GM23248 (cell line): ENCODE measurements around the gene MYG1. TPM values are rescaled to one million over a fixed set of nuclear protein-coding genes. Genes with fewer than 3 reads are reported as not detected.

Source experiments
- DNase-seq: peaks from one replicate; pipeline ENCODE4 v3.0.0-alpha.2; 2015
- H2AFZ ChIP-seq: fragments of 200-600 bp; sonication (generic); 2 replicates; pipeline ENCODE4 v1.6.1; 2016; ENCODE audit warnings: antibody characterized with exemption
- H3F3A ChIP-seq: fragments of 200-600 bp; sonication (generic); 2 replicates; pipeline ENCODE4 v1.6.1; 2016; ENCODE audit warnings: mild to moderate bottlenecking, antibody characterized with exemption, mixed run types; ENCODE audit not compliant: insufficient read depth
- H3K27ac ChIP-seq: fragments of 200-600 bp; sonication (generic); 2 replicates; pipeline ENCODE4 v1.5.1; 2016; ENCODE audit warnings: mild to moderate bottlenecking
- H3K27me3 ChIP-seq: fragments of 200-600 bp; sonication (generic); replicated peaks from 2 replicates; pipeline ENCODE4 v1.6.1; 2016; ENCODE audit warnings: mild to moderate bottlenecking; ENCODE audit not compliant: insufficient read depth
- H3K36me3 ChIP-seq: fragments of 200-600 bp; sonication (generic); 2 replicates; pipeline ENCODE4 v1.6.1; 2016; ENCODE audit warnings: low read depth, mild to moderate bottlenecking
- H3K4me1 ChIP-seq: fragments of 200-600 bp; sonication (generic); 2 replicates; pipeline ENCODE4 v1.6.1; 2016; ENCODE audit warnings: mild to moderate bottlenecking; ENCODE audit not compliant: insufficient read depth
- H3K4me2 ChIP-seq: fragments of 200-600 bp; sonication (generic); one replicate; pipeline ENCODE4 v1.6.1; 2016; ENCODE audit warnings: mild to moderate bottlenecking; ENCODE audit not compliant: unreplicated experiment
- H3K4me3 ChIP-seq: fragments of 200-600 bp; sonication (generic); 2 replicates; pipeline ENCODE4 v1.5.1; 2016; ENCODE audit warnings: mild to moderate bottlenecking
- H3K79me2 ChIP-seq: fragments of 200-600 bp; sonication (generic); 2 replicates; pipeline ENCODE4 v1.6.1; 2016; ENCODE audit warnings: mild to moderate bottlenecking; ENCODE audit not compliant: insufficient read depth
- H3K9ac ChIP-seq: fragments of 200-600 bp; sonication (generic); 2 replicates; pipeline ENCODE4 v1.6.1; 2016; ENCODE audit warnings: mild to moderate bottlenecking
- H3K9me2 ChIP-seq: fragments of 200-600 bp; sonication (generic); 2 replicates; pipeline ENCODE4 v1.6.1; 2016; ENCODE audit warnings: mixed run types, mild to moderate bottlenecking, moderate library complexity; ENCODE audit not compliant: insufficient read depth
- H3K9me3 ChIP-seq: fragments of 200-600 bp; sonication (generic); one replicate; pipeline ENCODE4 v1.6.1; 2017; ENCODE audit warnings: low read depth
- H4K20me1 ChIP-seq: fragments of 200-600 bp; sonication (generic); 2 replicates; pipeline ENCODE4 v1.6.0; 2016; ENCODE audit not compliant: insufficient read depth
- EZH2 ChIP-seq: fragments of 200-600 bp; sonication (generic); IDR thresholded peaks from 2 replicates; pipeline ENCODE4 v1.6.1; 2018; ENCODE audit warnings: antibody characterized with exemption, mild to moderate bottlenecking; ENCODE audit not compliant: insufficient read depth, poor library complexity, severe bottlenecking
- EZH2phosphoT487 ChIP-seq: fragments of 200-600 bp; sonication (generic); IDR thresholded peaks from 2 replicates; pipeline ENCODE4 v1.6.1; 2018; ENCODE audit warnings: antibody characterized with exemption, moderate library complexity, mild to moderate bottlenecking, low read depth; ENCODE audit not compliant: insufficient read depth
- WGBS, 2 experiments: methylation state at CpG; one replicate each; pipeline ENCODE4 v1.1.6; 2015 to 2017; ENCODE audit warnings: low lambda C conversion rate in 2 of 2, low coverage in 1 of 2; ENCODE audit errors: missing lambda C conversion rate in 2 of 2; 5-methylcytosine and 5-hydroxymethylcytosine counted together
- in situ Hi-C: fragments of 300-500 bp; cut with MboI; formaldehyde crosslinking; loops from 2 replicates; pipeline ENCODE4 v1.15.0; 2020
- polyA plus RNA-seq: library from polyadenylated mRNA; unstranded; fragments of >200 nt; fragmentation: Nextera tagmentation; extraction: Ambion mirVana; gene quantifications from 2 replicates; pipeline ENCODE4 v1.2.1, GENCODE V29; 2016
- total RNA-seq: library from RNA; depleted of rRNA; stranded (reverse); fragments of >200 nt; shearing (Covaris generic); gene quantifications from 2 replicates; pipeline ENCODE4 v1.2.3, GENCODE V29; 2014

MYG1 gene
- total and polyA plus RNA-seq, 2 experiments from 2014 or later: 39.6 to 47.8 TPM

GRCh38 chr12:53332744-53333143 is 33.2 kb downstream of the MYG1 start:
- Histone ChIP-seq H3K27ac (no peak overlapping the region), H4K20me1 (no peaks in the 10 kb centered on the region), H3F3A (no peaks in the 10 kb centered on the region), H3K9me3 (no peaks in the 10 kb centered on the region), H3K4me3 (no peak overlapping the region), H3K79me2 (no peaks in the 10 kb centered on the region), H3K4me1 (no peaks in the 10 kb centered on the region), H2AFZ (no peak overlapping the region), H3K4me2 (no peak overlapping the region), H3K9ac (no peak overlapping the region), H3K27me3 (peaks cover 16% of the 10 kb centered on the region), H3K36me3 (no peaks in the 10 kb centered on the region), H3K9me2 (no peaks in the 10 kb centered on the region)
- no peak for TF ChIP-seq EZH2phosphoT487
- TF ChIP-seq EZH2: no peak
- DNase-seq: no peak
- in situ Hi-C loops: no loop called here
- 56 to 62% methylated on average over 14 to 15 of the region's 15 CpGs for WGBS, 2 experiments

- no peak for TF ChIP-seq EZH2phosphoT487
- TF ChIP-seq EZH2: no peak
- H3K9me3 ChIP-seq: no peaks in the 10 kb centered on the region
- in situ Hi-C loops: no loop called here
- WGBS, 2 experiments: 76 to 89% methylated on average over 3 to 4 of the region's 4 CpGs
- H3F3A ChIP-seq: no peaks in the 10 kb centered on the region
- H3K79me2 ChIP-seq: no peaks in the 10 kb centered on the region
- peaks cover 20% of the 10 kb centered on the region for H3K27me3 ChIP-seq
- H3K4me3 ChIP-seq: no peak overlapping the region
- no peaks in the 10 kb centered on the region for H3K4me1 ChIP-seq
- no peak overlapping the region for H3K27ac ChIP-seq
- no peaks in the 10 kb centered on the region for H3K36me3 ChIP-seq
- H3K4me2 ChIP-seq: no peak overlapping the region
- no peak overlapping the region for H3K9ac ChIP-seq
- no peak overlapping the region for H2AFZ ChIP-seq
- DNase-seq: no peak
- no peaks in the 10 kb centered on the region for H3K9me2 ChIP-seq
- H4K20me1 ChIP-seq: no peaks in the 10 kb centered on the region
These were observed 33.8 kb downstream of the MYG1 start for GRCh38 chr12:53333289-53333688.

- Histone ChIP-seq H3K36me3 (no peaks in the 10 kb centered on the region), H3K4me2 (no peak overlapping the region), H3F3A (no peaks in the 10 kb centered on the region), H3K9me3 (no peaks in the 10 kb centered on the region), H3K4me1 (no peaks in the 10 kb centered on the region), H3K27ac (no peak overlapping the region), H3K9ac (no peak overlapping the region), H4K20me1 (no peaks in the 10 kb centered on the region), H2AFZ (no peak overlapping the region), H3K9me2 (no peaks in the 10 kb centered on the region), H3K4me3 (no peak overlapping the region), H3K27me3 (peaks cover 22% of the 10 kb centered on the region), H3K79me2 (no peaks in the 10 kb centered on the region)
- TF ChIP-seq EZH2 (no peak), EZH2phosphoT487 (no peak)
- in situ Hi-C loops: no loop called here
- WGBS, 2 experiments: 42 to 47% methylated on average over 7 of the region's 7 CpGs
- DNase-seq: no peak
These were observed 34.4 kb downstream of the MYG1 start for GRCh38 chr12:53333845-53334244.

- no peaks in the 10 kb centered on the region for H3F3A ChIP-seq
- 73 to 79% methylated on average over 8 of the region's 8 CpGs for WGBS, 2 experiments
- H3K27ac ChIP-seq: no peak overlapping the region
- H3K79me2 ChIP-seq: no peaks in the 10 kb centered on the region
- no peak overlapping the region for H3K9ac ChIP-seq
- no peak overlapping the region for H3K4me3 ChIP-seq
- in situ Hi-C loops: no loop called here
- H3K4me1 ChIP-seq: no peaks in the 10 kb centered on the region
- H4K20me1 ChIP-seq: no peaks in the 10 kb centered on the region
- H2AFZ ChIP-seq: no peak overlapping the region
- H3K4me2 ChIP-seq: no peak overlapping the region
- no peaks in the 10 kb centered on the region for H3K9me3 ChIP-seq
- DNase-seq: no peak
- H3K9me2 ChIP-seq: no peaks in the 10 kb centered on the region
- H3K36me3 ChIP-seq: no peaks in the 10 kb centered on the region
- peaks cover 22% of the 10 kb centered on the region for H3K27me3 ChIP-seq
- no peak for TF ChIP-seq EZH2phosphoT487
- no peak for TF ChIP-seq EZH2
These were observed 35.3 kb downstream of the MYG1 start for GRCh38 chr12:53334822-53335221.

GRCh38 chr12:53336181-53336681 is 36.7 kb downstream of the MYG1 start, which contains the start of gene SP7:
Gene SP7 (minus strand): TSS chr12:53336354. CDS start chr12:53335646, 708 bp downstream.
- 35 to 36% methylated on average over 15 of the region's 15 CpGs for WGBS, 2 experiments
- in situ Hi-C loops: no loop called here
- H3K27me3 ChIP-seq: peaks cover 22% of the 10 kb centered on the region

More at GRCh38 chr12:53336181-53336681, 36.7 kb downstream of the MYG1 start, which contains the start of gene SP7:
- Histone ChIP-seq H3K9ac (no peak within 1 kb of the TSS), H3K79me2 (no peaks in the 10 kb centered on the region), H3K4me3 (no peak within 1 kb of the TSS), H3K36me3 (no peaks in the 10 kb centered on the region), H3K9me3 (no peaks in the 10 kb centered on the region), H3K27ac (no peak within 1 kb of the TSS), H4K20me1 (no peaks in the 10 kb centered on the region), H3K9me2 (no peaks in the 10 kb centered on the region), H3K4me2 (no peak within 1 kb of the TSS), H3F3A (no peaks in the 10 kb centered on the region), H3K4me1 (no peaks in the 10 kb centered on the region), H2AFZ (no peak within 1 kb of the TSS)
- no peak for TF ChIP-seq EZH2
- TF ChIP-seq EZH2phosphoT487: no peak
- DNase-seq: no peak
